Measurements from ENCODE around the gene MEF2B. TPM values are rescaled to one million over a fixed set of nuclear protein-coding genes. Genes with fewer than 3 reads are reported as not detected.
A peak's percentile ranks its signal among the peaks of the same experiment; 100 is the strongest.
"Not testable (repeated sequence)": the region's sequence is repeated elsewhere in the genome, so short reads cannot be mapped to it uniquely, and the experiment has no call there.

The MEF2B gene
- total RNA-seq, 2 experiments from 2014 or later: 1.9 to 2.1 TPM

DNA sequence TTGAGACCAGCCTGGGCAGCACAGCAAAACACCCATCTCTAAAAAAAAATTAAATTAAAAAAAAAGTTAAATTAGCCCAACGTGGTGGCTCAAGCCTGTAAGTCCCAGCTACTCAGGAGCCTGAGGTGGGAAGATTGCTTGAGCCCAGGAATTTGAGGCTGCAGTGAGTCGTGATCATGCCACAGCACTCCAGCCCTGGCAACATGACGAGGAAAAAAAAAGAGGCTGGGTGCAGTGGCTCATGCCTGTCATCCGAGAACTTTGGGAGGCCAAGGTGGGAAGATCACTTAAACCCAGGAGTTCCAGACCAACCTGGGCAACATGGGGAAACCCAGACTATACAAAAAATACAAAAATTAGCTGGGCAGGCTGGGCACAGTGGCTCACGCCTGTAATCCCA is 29.6 kb downstream of the MEF2B start:
- no peak for ATAC-seq
- ChIA-PET POLR2A (no interaction called here), CTCF (interaction anchor here (0.6 to 1.7 kb wide), 7 partner anchors 13 to 945 kb away, joined by 3 to 6 read pairs (median 3); no protein-coding TSS in a partner anchor)
- intact Hi-C loops (cut with DNase I, micrococcal nuclease): no loop called here
- Mint-ChIP-seq H3K4me3 (no peak overlapping the region), H3K36me3 (ENCODE audit: low read depth) (no peaks in the 10 kb centered on the region), H3K4me1 (peaks cover 23% of the 10 kb centered on the region), H3K27ac (no peak overlapping the region), H3K27me3 (no peaks in the 10 kb centered on the region), H3K9me3 (ENCODE audit: low read depth) (peaks cover 2% of the 10 kb centered on the region)
- no peak for DNase-seq

DNA sequence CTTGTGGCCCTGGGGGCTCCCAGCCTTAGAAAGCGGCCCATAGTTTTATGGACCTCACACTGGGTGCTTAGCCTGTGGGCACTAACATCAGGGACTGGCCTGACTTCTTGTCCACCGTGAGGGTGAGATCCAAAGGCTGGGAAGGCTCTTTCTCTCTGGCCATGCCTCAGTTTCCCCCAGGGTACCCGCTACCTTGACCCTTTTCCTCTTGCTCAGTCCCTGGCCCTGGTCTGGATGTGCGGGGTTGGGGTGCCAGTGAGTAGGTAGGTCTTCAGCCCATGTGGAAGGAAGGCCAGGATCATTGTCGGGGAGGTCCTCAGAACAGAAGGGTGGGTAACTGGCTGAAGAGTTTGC is 30.2 kb downstream of the MEF2B start:
- ATAC-seq (no peak), DNase-seq (no peak)
- H3K27me3 Mint-ChIP-seq: no peaks in the 10 kb centered on the region
- H3K4me3 Mint-ChIP-seq: no peak overlapping the region
- intact Hi-C loops (cut with DNase I, micrococcal nuclease): loop anchor here (1.0 to 2.0 kb wide), 7 partner anchors 35 to 503 kb away; partner anchors contain the start of genes KLHL26 (in 1 of the 2) and SLC25A42 (in 1 of the 2)
- peaks cover 28% of the 10 kb centered on the region for H3K4me1 Mint-ChIP-seq
- no peak overlapping the region for H3K27ac Mint-ChIP-seq
- CTCF ChIA-PET: interaction anchor here (0.9 kb wide), 1 partner anchor 69 kb away, joined by 3 read pairs; no protein-coding TSS in a partner anchor
- POLR2A ChIA-PET: no interaction called here
- peaks cover 2% of the 10 kb centered on the region for H3K9me3 Mint-ChIP-seq (ENCODE audit: low read depth)
- H3K36me3 Mint-ChIP-seq (ENCODE audit: low read depth): peaks cover 2% of the 10 kb centered on the region

DNA sequence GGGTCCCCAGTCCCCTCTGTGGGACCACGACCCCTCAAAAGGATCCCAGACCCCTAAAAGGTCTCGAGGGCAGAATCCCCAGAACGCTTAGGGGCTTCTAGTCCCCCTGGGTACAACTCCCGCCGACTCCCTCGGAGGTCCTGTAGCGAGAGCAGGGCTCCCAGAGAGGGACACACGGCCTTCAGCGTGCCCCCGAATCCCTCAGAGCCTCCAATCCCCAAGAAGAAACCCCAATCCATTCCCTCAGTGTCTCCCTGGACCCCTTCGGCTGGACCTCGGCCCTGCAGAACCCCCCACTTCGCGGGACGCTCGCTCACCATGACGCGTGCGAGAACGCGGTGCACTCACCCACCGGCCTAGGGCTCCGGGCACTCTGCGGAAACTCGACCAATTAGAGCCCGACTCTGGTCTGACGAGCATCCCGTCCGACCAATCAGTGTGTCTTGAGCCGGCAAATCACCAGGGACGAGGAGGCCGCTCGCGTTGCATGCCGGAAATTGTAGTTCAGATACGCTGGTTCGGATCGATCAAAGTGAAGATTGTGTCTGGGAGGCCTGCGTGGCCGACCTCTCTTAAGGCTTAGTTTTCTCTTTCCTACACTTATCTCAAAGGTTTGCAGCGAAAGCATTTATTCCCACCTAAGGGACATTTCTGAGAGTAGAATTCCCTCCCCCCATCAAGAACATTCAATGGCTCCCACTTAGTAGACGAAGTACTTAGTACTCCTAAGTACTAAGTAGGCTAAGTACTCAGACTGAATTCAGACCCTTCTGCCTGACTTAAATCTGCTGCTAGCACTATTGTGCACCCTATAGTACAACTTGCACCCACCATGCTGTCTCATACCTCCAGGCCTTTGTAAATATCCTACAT is 31.7 kb downstream of the MEF2B start, which contains the start of gene TMEM161A:
TMEM161A (minus strand) TSS at position 370 of the 873 bp plus-strand sequence; CDS start at position 320, 50 bp downstream.
- intact Hi-C loops (cut with DNase I, micrococcal nuclease): loop anchor here (1.0 to 2.0 kb wide), 12 partner anchors 36 to 502 kb away; partner anchors contain the start of genes COPE (in 2 of the 2), DDX49 (in 2 of the 2), SLC25A42 (in 2 of the 2) and ARMC6 (in 1 of the 2)
- Mint-ChIP-seq H3K9me3 (ENCODE audit: low read depth) (peaks cover 4% of the 10 kb centered on the region), H3K4me3 (peak within 1 kb of the TSS; percentile 93), H3K27me3 (no peaks in the 10 kb centered on the region), H3K36me3 (ENCODE audit: low read depth) (peaks cover 6% of the 10 kb centered on the region), H3K27ac (peak within 1 kb of the TSS; percentile 95), H3K4me1 (peaks cover 30% of the 10 kb centered on the region)
- DNase-seq (peak; percentile 98), ATAC-seq (peak; percentile 100)
- POLR2A ChIA-PET: no interaction called here
- CTCF ChIA-PET: interaction anchor here (1.0 to 1.1 kb wide), 2 partner anchors 10 to 19 kb away, joined by 3 to 4 read pairs; no protein-coding TSS in a partner anchor

DNA sequence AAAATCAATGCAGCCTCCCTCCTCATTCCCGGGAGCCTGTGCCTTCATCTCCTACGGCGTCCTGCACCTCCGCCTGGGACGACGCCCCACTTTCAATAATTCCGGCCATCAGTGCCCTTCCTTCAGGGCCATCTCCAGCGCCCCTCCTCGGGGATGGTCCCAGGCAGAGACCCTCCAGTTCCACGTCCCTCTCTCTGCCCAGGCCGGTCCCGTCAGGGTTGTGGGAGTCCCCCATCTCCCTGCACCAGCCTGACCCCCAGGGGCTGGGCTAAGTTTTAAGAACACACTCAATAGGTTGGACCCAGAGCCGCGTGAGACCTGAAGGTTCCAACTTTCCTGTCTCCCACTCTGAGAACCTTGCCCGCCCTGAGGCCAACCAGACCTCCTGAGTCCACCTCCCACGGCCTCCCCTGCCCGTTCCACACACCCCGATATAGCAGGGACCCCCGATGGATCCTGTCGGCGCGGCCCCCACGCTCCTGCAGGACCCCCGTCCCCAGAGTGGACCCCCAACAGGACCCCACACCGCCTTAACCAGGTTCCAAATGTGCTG is 32.4 kb downstream of the MEF2B start:
- Mint-ChIP-seq H3K27me3 (no peaks in the 10 kb centered on the region), H3K36me3 (ENCODE audit: low read depth) (peaks cover 12% of the 10 kb centered on the region), H3K9me3 (ENCODE audit: low read depth) (peaks cover 4% of the 10 kb centered on the region), H3K27ac (peak overlapping the region; percentile 95), H3K4me1 (peaks cover 30% of the 10 kb centered on the region), H3K4me3 (peak overlapping the region; percentile 93)
- ChIA-PET POLR2A (interaction anchor here (0.6 kb wide), 1 partner anchor 14 kb away, joined by 6 read pairs; no protein-coding TSS in a partner anchor), CTCF (interaction anchor here (0.6 kb wide), 1 partner anchor 75 kb away, joined by 4 read pairs; no protein-coding TSS in a partner anchor)
- intact Hi-C loops (cut with DNase I, micrococcal nuclease): loop anchor here (1.0 to 2.0 kb wide), 12 partner anchors 37 to 501 kb away; partner anchors contain the start of genes COPE (in 2 of the 2), DDX49 (in 2 of the 2), SLC25A42 (in 2 of the 2) and ARMC6 (in 1 of the 2)
- DNase-seq (no peak), ATAC-seq (no peak)

DNA sequence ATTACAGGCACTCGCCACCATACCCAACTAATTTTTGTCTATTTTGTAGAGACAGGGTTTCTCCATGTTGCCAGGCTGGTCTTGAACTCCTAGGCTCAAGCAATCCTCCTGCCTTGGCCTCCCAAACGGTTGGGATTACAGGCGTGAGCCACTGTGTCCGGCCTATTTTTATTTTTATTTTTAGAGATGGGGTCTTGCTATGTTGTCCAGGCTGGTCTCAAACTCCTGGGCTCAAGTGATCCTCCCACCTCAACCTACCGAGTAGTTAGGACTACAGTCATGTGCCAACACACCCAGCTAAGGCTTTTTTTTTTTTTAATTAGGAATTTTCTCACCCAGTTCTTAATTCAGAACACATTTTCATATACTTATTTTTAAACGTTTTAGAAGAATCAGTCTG is 34.4 kb downstream of the MEF2B start:
- H3K27ac Mint-ChIP-seq; DNase-seq; ATAC-seq; intact Hi-C loops (cut with DNase I, micrococcal nuclease); POLR2A ChIA-PET; H3K27me3 Mint-ChIP-seq; H3K4me3 Mint-ChIP-seq: not testable (repeated sequence)
- H3K4me1 Mint-ChIP-seq: peaks cover 30% of the 10 kb centered on the region
- H3K36me3 Mint-ChIP-seq (ENCODE audit: low read depth): peaks cover 22% of the 10 kb centered on the region
- peaks cover 12% of the 10 kb centered on the region for H3K9me3 Mint-ChIP-seq (ENCODE audit: low read depth)
- CTCF ChIA-PET: interaction anchor here (0.6 to 2.1 kb wide), 4 partner anchors 10 to 144 kb away, joined by 3 to 5 read pairs (median 3); no protein-coding TSS in a partner anchor

DNA sequence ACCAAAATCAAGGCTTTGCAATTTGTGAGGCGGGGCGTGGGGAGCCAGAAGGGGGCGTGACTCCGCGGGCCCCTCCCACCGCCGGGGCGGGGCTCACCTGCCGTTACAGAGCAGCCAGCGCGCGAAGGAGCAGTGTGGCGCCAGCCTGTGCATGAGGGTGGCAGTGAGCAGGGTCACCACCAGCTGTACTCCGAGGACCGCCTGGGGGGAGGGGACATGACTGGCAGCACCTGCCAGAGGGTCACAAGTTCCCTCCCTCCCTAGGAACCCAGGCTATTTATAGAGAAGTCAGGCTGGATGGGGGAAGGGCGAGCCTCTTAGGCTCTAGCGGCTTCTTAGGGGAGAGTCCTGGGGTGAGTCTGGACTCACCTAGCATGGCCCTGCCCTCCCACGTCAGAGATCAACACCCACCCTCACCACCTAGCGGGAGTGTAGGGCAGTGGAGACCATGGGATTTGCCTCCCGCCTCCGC is 35.3 kb downstream of the MEF2B start:
- Mint-ChIP-seq H3K36me3 (ENCODE audit: low read depth) (peaks cover 24% of the 10 kb centered on the region), H3K4me3 (no peak overlapping the region), H3K4me1 (peaks cover 30% of the 10 kb centered on the region), H3K9me3 (ENCODE audit: low read depth) (peaks cover 12% of the 10 kb centered on the region), H3K27ac (no peak overlapping the region), H3K27me3 (no peaks in the 10 kb centered on the region)
- ATAC-seq: peak; percentile 17
- CTCF ChIA-PET: interaction anchor here (2.1 kb wide), 1 partner anchor 11 kb away, joined by 5 read pairs; no protein-coding TSS in a partner anchor
- POLR2A ChIA-PET: interaction anchor here (0.6 kb wide), 1 partner anchor 462 kb away, joined by 3 read pairs; no protein-coding TSS in a partner anchor
- DNase-seq: peak; percentile 69
- intact Hi-C loops (cut with DNase I, micrococcal nuclease): no loop called here

DNA sequence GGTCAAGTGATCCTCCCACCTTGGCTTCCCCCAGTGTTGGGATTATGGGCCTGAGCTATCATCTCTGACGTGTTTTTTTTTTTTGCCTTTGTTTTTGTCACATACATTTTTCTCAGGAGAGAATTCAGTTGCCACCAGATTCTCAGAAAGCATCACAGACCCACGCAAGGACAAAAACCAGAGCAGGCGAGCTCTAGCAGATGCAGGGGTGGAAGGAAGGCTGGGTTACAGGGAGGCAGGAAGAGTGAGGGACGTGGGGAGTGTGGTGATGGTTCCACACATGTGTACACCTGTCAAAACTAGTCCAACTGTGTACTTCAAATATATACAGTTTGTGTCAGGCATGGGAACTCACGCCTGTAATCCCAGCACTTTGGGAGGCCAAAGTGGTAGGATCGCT is 36.1 kb downstream of the MEF2B start:
- Mint-ChIP-seq H3K27ac (no peak overlapping the region), H3K4me3 (no peak overlapping the region), H3K4me1 (peaks cover 27% of the 10 kb centered on the region), H3K27me3 (no peaks in the 10 kb centered on the region), H3K36me3 (ENCODE audit: low read depth) (peaks cover 28% of the 10 kb centered on the region), H3K9me3 (ENCODE audit: low read depth) (peaks cover 10% of the 10 kb centered on the region)
- ChIA-PET CTCF (interaction anchor here (0.6 kb wide), 1 partner anchor 12 kb away, joined by 3 read pairs; no protein-coding TSS in a partner anchor), POLR2A (interaction anchor here (0.6 kb wide), 1 partner anchor 462 kb away, joined by 3 read pairs; no protein-coding TSS in a partner anchor)
- intact Hi-C loops (cut with DNase I, micrococcal nuclease): no loop called here
- ATAC-seq: no peak
- DNase-seq: no peak

DNA sequence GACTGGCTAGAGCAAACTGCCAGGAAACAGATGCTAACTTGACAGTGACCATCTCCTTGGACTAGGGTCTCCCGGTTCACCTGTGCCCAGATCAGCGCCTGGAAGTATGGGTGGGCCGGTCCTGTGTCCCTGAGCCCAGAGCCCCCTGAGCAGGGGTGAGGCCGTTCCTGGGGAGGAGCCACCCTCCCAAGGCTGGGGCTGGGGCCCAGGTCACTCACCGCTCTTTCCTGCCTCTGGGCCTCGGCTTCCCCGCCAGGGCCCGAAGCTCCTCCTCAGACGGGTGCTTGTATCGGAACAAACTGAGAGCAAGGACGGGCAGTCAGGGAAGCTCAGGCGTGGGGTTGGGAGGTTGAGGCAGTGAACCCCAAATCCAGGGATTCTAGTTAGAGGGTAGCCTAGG is 37.2 kb downstream of the MEF2B start:
- ChIA-PET POLR2A (no interaction called here), CTCF (interaction anchor here (1.2 kb wide), 1 partner anchor 13 kb away, joined by 3 read pairs; no protein-coding TSS in a partner anchor)
- Mint-ChIP-seq H3K27ac (no peak overlapping the region), H3K4me1 (peaks cover 18% of the 10 kb centered on the region), H3K4me3 (no peak overlapping the region), H3K27me3 (no peaks in the 10 kb centered on the region), H3K9me3 (ENCODE audit: low read depth) (peaks cover 10% of the 10 kb centered on the region), H3K36me3 (ENCODE audit: low read depth) (peaks cover 33% of the 10 kb centered on the region)
- intact Hi-C loops (cut with DNase I, micrococcal nuclease): no loop called here
- DNase-seq: no peak
- ATAC-seq: no peak

DNA sequence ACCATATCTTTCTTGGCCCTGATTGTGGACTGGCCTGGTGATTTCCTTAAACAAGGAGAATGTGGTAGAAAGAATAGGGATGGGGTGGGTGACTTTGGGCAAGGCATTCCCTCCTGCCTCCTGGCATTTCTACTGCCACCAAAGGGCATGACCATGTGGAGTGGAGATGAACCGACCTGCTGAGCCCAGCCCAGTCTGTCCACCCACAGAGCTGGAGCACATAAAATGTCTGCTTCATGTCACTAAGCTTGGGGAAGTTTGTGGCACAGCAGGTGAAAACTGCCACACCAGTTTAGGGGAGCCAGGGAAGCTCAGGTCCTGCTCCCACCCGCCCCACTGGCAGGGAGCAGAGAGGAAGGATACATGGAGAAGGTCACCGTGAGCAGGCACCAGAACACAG is 38.1 kb downstream of the MEF2B start:
- Mint-ChIP-seq H3K9me3 (ENCODE audit: low read depth) (peaks cover 10% of the 10 kb centered on the region), H3K4me1 (peaks cover 9% of the 10 kb centered on the region), H3K36me3 (ENCODE audit: low read depth) (peaks cover 35% of the 10 kb centered on the region), H3K27ac (no peak overlapping the region), H3K4me3 (no peak overlapping the region), H3K27me3 (no peaks in the 10 kb centered on the region)
- no peak for ATAC-seq
- DNase-seq: no peak
- CTCF ChIA-PET: interaction anchor here (1.2 kb wide), 1 partner anchor 14 kb away, joined by 3 read pairs; no protein-coding TSS in a partner anchor
- POLR2A ChIA-PET: no interaction called here
- intact Hi-C loops (cut with DNase I, micrococcal nuclease): no loop called here

DNA sequence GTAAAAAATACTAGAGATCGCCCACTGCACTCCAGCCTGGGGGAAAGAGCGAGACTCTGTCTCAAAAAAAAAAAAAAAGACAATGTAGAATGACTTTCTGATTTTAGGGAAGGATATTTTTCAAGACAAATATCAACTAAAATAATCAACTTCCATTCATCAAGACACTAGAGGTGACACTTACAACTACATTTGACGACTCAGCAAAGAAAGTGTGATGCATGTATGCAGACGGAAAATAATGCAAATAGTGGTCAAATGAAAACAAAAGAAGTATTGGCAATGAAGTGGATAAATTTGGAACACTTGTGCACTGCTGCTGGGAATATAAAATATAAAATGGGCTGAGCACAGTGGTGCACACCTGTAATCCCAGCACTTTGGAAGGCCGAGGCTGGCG is 44.0 kb downstream of the MEF2B start:
- Mint-ChIP-seq H3K27ac (no peak overlapping the region), H3K4me1 (no peaks in the 10 kb centered on the region), H3K4me3 (no peak overlapping the region), H3K27me3 (no peaks in the 10 kb centered on the region), H3K9me3 (ENCODE audit: low read depth) (peaks cover 11% of the 10 kb centered on the region), H3K36me3 (ENCODE audit: low read depth) (peaks cover 34% of the 10 kb centered on the region)
- POLR2A ChIA-PET: no interaction called here
- intact Hi-C loops (cut with DNase I, micrococcal nuclease): no loop called here
- DNase-seq: no peak
- CTCF ChIA-PET: no interaction called here
- no peak for ATAC-seq

DNA sequence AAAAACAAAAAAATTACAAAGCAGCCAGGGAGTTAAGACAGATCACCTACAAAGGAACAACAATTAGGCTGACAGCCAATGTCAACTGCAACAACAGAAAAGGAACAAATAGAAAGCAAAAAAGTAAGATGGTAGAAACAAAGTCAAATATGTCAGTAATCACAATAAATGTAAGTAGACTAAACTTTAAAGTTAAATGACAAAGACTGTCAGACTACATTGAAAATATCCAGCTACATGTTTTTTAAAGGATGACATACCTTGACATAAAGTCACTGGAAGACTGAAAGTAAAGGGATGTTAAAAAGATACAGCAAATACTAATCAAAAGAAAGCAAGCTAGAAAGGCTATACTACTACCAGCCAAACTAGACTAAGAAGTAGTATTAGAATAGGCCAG is 46.7 kb downstream of the MEF2B start:
- intact Hi-C loops (cut with DNase I, micrococcal nuclease): no loop called here
- Mint-ChIP-seq H3K27me3 (no peaks in the 10 kb centered on the region), H3K4me1 (no peaks in the 10 kb centered on the region), H3K9me3 (ENCODE audit: low read depth) (peaks cover 11% of the 10 kb centered on the region), H3K36me3 (ENCODE audit: low read depth) (peaks cover 34% of the 10 kb centered on the region), H3K27ac (no peak overlapping the region), H3K4me3 (no peak overlapping the region)
- ATAC-seq (no peak), DNase-seq (no peak)
- CTCF ChIA-PET: no interaction called here
- POLR2A ChIA-PET: interaction anchor here (0.7 kb wide), 1 partner anchor 14 kb away, joined by 6 read pairs; no protein-coding TSS in a partner anchor

Measured in activated CD4-positive, alpha-beta T cell treated with anti-CD3 and anti-CD28 coated beads for 36 hours (primary cell).